Measurements from ENCODE around the gene RAB3B.

DNA sequence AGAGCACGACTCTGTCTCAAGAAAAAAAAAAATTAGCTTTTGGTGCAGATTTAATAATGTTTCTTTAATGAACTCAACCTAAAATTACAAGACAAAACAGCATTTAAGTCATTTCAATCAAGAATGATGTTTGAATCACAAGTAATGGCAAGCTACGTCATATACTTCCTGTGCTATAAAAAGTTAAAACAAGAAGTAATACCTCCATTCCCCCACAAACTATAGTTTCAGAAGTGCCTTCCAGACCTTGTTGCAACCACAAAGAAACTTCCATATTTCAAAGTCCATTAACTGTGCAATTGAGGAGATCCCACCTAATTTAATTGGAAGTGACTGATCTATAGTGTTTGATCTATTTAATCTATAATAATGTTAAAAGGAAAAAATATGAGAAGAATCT is 127.1 kb downstream of the RAB3B start:
- TF ChIP-seq, protein P1, sequence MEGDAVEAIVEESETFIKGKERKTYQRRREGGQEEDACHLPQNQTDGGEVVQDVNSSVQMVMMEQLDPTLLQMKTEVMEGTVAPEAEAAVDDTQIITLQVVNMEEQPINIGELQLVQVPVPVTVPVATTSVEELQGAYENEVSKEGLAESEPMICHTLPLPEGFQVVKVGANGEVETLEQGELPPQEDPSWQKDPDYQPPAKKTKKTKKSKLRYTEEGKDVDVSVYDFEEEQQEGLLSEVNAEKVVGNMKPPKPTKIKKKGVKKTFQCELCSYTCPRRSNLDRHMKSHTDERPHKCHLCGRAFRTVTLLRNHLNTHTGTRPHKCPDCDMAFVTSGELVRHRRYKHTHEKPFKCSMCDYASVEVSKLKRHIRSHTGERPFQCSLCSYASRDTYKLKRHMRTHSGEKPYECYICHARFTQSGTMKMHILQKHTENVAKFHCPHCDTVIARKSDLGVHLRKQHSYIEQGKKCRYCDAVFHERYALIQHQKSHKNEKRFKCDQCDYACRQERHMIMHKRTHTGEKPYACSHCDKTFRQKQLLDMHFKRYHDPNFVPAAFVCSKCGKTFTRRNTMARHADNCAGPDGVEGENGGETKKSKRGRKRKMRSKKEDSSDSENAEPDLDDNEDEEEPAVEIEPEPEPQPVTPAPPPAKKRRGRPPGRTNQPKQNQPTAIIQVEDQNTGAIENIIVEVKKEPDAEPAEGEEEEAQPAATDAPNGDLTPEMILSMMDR (IDR thresholded peaks at IDR 0.05; ENCODE audit: low read length), result no peak
- TF ChIP-seq EZH2 (IDR thresholded peaks at IDR 0.05; ENCODE audit: borderline replicate concordance, low read length), result no peak
